ENCODE measurements around the gene CIB4.
A peak's percentile ranks its signal among the peaks of the same experiment; 100 is the strongest.

The CIB4 gene

GRCh38 chr2:26621469-26622199, 19.5 kb downstream of the CIB4 start:
- DNase-seq: no peak

- no peak for DNase-seq
Measured at GRCh38 chr2:26620031-26620605, 21.0 kb downstream of the CIB4 start.

GRCh38 chr2:26619521-26619951, 21.6 kb downstream of the CIB4 start:
- DNase-seq: no peak

GRCh38 chr2:26619096-26619495, 22.1 kb downstream of the CIB4 start:
- no peak for DNase-seq

GRCh38 chr2:26618611-26619010, 22.6 kb downstream of the CIB4 start:
- no peak for DNase-seq

- no peak for DNase-seq
Measured at GRCh38 chr2:26617588-26618083, 23.5 kb downstream of the CIB4 start.

GRCh38 chr2:26616706-26617587, 24.2 kb downstream of the CIB4 start:
- DNase-seq: no peak

- no peak for DNase-seq
Measured at GRCh38 chr2:26615860-26616705, 25.1 kb downstream of the CIB4 start.

- DNase-seq: no peak
Measured at GRCh38 chr2:26615336-26615859, 25.8 kb downstream of the CIB4 start.

GRCh38 chr2:26614216-26615138, 26.7 kb downstream of the CIB4 start:
- DNase-seq: peak; percentile 45

GRCh38 chr2:26613241-26614215, 27.6 kb downstream of the CIB4 start:
- DNase-seq: no peak

- DNase-seq: peak; percentile 33
Measured at GRCh38 chr2:26612522-26613240, 28.5 kb downstream of the CIB4 start.

- no peak for DNase-seq
Measured at GRCh38 chr2:26612034-26612433, 29.1 kb downstream of the CIB4 start.

GRCh38 chr2:26610504-26611335, 30.4 kb downstream of the CIB4 start:
- DNase-seq: no peak

GRCh38 chr2:26609839-26610277, 31.3 kb downstream of the CIB4 start:
- peak; percentile 53 for DNase-seq

GRCh38 chr2:26609205-26609631, 31.9 kb downstream of the CIB4 start:
- DNase-seq: peak; percentile 39

- DNase-seq: no peak
Measured at GRCh38 chr2:26608557-26608956, 32.6 kb downstream of the CIB4 start.

GRCh38 chr2:26607698-26608097, 33.5 kb downstream of the CIB4 start:
- no peak for DNase-seq

Measured in right kidney (tissue), 1 donor.